NCI-H2196 treated with DMSO at 0.1 percent for 48 hours (cell line): ENCODE data around the gene NUDT7.

ENCODE experiments used
- DNase-seq: peaks from one replicate; lab custom pipeline; 2025; ENCODE audit not compliant: unreplicated experiment; lab: John Stamatoyannopoulos, UW

NUDT7 gene

DNA sequence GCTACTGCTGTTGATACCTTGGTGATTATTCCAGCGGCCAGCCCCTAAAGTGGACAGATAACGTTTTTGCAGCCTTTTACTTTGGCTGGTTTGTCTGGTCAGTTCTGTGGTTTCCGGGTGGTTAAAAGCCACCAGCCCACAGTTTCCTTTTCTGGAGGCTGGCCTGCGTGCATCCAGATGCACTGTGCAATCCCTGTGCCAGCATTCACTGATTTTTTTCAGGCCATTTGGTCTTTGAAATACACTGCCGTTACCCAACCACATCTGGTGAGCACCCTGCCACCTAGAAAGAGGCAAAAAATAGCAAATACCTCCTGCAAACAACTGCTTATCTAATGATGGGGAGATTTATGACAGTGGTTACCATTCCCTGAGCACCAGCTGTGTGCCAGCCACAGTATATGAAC is 797 bp downstream of the NUDT7 start:
- DNase-seq, result no peak

DNA sequence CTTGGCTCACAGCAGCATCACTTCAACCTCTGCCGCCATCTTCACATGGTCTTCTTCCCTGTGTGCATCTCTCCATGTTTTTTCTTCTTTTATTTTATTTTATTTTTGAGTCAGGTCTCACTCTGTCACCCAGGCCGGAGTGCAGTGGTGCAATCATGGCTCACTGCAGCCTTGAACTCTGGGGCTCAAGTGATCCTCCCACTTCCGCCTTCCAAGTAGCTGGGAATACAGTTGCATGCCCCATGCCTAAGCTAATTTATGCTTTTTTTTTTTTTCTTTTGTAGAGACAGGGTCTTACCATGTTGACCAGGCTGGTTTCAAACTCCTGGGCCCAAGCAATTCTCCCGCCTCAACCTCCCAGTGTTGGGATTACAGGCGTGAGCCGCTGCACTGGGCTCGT is 1.9 kb downstream of the NUDT7 start:
- no peak for DNase-seq

DNA sequence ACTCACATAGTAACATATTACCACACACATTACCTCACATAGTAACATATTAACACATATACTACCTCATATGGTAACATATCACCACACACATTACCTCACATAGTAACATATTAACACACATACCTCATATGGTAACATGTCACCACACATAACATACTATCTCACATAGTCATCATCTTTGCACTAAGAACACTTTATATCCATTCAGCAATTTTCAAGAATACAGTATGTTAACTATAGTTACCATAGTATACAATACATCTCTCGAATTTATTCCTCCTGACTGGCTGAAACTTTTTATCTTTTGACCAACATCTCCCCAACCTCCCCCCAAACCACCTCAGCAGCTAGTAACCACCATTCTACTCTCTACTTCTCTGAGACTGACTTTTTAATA is 7.6 kb downstream of the NUDT7 start:
- no peak for DNase-seq

DNA sequence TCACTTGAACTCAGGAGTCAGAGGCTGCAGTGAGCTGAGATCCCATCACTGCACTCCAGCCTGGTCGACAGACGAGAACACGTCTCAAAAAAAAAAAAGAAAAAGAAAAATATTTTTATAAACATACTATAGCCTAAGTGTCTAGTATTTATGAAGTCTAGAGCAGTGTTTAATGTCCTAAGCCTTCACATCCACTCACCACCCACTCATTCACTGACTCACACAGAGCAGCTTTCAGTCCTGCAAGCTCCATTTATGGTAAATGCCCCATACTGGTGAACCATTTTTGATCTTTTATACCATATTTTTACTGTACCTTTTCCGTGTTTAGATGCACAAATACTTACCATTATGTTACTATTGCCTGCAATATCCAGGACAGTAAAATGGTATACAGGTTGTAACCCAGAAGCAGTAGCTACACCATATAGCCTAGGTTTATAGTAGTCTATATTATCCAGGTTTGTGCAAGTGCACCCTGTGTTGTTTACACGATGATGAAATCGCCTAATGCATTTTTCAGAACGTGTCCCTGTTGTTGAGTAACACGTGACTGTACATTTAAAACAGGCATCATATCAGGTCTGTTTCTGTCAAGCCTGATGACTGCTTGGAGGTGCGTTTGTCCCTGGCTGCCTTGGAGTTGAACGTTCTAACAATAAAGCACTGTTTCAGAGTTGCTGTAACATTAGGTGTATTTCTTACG is 10.1 kb downstream of the NUDT7 start:
- no peak for DNase-seq

DNA sequence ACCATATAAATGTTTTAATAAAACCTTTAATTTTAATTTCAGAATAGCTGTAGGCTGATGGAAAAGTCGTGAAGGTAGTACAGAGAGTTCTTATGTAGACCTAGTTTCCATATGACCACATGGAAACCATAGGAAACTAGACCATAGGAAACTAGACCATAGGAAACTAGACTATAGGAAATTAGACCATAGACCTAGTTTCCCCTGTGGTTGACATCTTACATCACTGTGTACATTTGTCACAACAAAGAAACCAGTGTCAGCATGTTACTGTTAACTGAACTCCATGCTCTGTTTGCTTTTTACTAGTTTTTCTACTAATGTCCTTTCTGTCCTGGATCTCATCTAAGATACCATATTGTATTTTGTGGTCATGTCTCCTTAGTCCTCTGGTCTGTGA is 14.6 kb downstream of the NUDT7 start:
- DNase-seq, result no peak

DNA sequence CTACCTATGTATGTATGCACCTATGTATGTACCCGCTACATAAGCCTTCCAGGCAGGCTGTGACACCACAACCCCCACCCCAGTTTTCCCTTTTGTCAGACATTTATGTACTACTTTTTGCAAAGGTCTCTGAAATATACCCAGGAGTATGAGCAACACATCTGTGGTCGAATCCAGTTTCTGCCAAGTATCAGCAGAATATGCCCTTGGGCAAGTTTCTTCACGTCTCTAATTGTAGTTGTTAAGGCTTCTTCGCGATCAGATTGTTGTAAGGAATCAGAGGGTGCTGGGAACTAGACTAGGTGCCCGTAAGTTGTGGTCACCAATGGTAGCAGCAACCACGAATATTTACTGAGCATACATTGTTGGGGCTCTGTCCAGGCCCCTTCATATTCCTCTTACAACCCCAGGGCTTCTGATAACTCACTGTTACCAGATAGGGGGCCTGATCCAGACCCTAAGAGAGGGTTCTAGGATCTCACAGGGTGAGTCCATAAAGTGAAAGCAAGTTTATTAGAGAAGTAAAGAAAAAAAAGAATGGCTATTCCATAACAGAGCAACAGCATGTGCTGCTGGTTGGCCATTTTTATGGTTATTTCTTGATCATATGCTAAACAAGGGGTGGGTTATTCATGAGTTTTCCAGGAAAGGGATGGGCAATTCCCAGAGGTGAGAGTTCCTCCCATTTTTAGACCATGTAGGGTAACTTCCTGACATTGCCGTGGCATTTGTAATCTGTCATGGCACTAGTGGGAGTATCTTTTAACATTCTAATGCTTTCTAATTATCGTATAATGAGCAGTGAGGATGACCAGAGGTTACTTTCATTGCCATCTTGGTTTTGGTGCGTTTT is 16.6 kb downstream of the NUDT7 start:
- no peak for DNase-seq

DNA sequence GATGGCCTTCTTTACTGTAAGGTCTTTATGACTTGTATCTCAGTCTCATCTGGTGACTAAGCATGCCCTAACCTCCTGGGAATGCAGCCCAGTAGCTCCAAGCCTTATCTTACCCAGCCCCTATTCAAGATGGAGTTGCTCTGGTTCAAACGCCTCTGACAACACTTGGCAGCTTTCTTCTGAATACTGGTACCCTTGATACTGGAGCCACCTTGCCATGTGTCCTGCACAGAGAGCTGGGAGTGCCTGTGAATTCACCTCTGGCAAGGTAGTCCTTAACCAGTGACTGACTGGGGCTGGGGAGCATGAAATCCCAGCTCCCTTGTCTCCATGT is 17.2 kb downstream of the NUDT7 start:
- DNase-seq, result no peak

DNA sequence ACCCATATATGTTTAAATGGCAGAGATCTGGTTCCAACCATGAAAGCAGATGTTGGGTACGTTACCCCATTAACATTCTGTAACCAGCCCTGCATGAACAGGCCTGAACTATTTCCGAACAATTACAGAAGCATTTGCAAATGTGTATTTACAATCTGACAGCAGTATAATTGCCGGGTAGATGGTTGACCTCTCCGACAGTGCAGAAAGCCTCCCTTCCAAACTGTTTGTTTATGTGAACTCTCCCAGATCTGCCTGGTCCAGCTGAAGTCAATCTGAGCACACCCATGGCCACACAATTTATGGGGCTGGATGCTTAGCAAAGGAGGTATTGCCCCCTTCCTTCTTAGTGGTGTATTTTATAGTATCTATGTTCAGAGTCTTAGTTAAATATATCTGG is 21.8 kb downstream of the NUDT7 start:
- no peak for DNase-seq

DNA sequence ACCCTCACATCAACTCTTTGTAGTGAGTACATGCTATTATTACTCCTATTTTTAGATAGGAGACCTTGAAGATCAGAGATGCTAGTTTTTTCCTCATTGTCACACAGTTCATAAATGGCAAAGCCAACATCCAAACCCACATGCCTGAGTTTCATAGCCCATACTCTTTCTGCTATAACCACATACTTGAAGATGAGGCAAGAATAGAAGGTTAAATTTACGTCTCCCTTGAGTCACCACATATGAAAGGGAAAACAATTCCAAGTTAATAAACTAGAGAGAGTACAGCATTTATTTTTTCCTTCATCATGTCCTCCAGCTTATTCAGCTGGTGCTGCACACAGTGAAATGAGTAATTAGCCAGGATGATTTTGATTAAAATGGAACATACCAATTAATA is 23.7 kb downstream of the NUDT7 start:
- DNase-seq, result no peak

DNA sequence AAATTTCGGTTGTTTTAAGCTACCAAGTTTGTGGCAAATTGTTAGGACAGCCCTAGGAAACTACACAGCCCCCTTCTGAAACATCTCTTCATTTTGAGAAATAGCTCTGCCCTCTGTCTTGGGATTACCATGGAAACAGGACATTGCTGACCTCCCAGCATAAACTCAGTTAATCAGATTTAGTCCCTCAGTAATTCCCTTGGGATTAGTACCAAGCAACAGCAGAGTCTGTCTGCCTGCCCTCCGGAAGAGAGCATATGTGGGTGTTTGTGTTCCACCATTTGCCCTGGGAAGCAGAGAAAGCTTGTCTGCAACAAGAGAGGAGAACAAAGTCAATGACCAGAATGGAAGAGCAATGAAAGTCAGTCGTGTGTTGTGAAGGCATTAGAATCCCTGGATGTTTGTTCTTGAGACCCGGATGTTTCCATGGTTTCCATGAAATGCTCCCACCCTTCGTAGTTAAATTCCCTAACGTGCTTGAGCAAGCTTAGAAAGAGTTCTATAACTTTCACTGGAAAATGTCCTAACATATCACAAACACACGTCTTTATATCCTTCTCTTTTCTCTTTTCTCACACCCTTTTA is 26.2 kb downstream of the NUDT7 start:
- no peak for DNase-seq

DNA sequence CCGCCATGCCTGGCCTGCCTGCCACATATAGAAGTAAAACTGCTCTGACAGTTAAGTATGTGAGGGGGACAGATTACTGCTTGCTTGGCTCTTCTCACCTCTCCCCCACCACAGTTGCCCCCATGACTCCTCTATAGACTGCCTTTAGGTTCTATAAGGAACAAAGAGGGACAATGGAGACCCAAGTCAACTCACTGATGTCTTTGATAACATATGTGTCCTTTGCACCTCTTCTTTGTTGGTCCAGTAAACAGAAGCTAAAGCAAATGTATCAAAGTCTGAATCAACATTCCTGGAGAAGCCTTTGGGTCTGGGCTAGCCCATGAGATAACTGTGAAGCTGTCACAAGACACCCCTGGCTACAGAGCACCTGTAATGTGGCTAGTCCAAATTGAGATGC is 27.1 kb downstream of the NUDT7 start:
- DNase-seq, result no peak

DNA sequence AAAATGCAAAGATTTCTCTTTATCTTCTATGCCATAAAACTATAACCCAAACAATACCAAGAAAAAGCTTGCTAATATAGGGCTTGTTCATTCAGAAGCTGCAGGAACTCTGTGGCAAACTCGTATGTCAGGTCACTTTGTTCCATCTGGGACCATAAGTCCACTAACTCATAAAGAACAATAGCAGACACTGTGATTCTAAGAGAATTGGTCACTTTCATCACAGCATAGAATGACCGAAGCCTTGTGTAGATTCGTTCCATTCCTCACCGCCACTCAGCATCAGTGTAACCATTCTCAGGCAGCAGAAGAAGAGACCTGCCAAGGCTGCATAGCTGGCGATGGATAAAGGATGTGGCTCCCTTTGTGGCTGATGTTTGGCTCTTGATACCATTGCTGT is 35.7 kb downstream of the NUDT7 start:
- DNase-seq, result no peak

DNA sequence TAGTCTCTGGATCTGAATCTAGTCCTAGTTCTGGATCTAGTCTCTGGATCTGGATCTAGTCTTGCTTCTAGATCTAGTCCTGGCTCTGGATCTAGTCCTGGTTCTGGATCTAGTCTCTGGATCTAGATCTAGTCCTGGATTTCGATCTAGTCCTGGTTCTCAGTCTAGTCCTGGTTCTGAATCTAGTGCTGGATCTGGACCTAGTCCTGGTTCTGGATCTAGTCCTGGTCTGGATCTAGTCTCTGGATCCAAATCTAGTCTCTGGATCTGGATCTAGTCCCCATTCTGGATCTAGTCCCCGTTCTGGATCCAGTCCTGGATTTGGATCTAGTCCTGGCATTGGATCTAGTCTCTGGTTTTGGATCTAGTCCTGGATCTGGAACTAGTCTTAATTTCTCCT is 36.2 kb downstream of the NUDT7 start:
- no peak for DNase-seq

DNA sequence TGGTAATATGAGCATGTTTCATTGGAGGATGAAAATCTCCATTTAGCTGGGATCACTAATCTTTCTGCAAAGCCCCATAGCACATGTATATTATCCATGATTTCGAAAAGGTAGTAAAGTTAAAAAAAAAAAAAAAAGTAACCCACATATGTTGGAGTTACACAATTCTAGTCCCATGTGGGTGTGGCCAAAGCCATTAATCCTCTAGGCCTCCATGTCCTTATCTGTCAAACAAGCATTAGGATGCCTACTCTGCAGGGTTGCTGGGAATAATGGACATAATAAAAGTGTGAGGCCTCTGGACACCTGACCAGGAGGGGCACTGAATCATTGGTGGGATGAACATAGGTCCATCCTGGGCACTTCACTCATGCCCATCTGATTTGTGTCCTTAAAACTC is 36.9 kb downstream of the NUDT7 start:
- no peak for DNase-seq

DNA sequence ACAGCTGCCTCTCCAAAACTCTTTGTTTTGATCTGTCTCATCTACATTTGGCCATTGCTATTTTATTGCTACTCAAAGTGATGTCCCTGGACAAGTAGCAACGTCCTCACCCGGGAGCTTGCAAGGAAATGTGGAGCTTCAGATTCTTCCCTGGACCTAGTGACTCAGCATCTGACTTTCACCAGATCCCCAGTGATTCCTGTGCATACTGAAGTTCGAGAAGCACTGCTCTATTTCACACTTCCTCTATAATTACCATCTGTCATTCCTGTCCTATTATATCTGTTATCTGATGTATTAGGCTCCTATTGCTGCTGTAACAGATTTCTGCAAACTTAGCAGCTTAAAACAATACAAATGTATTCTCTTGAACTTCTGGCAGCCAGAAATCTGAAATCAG is 37.5 kb downstream of the NUDT7 start:
- DNase-seq, result no peak

DNA sequence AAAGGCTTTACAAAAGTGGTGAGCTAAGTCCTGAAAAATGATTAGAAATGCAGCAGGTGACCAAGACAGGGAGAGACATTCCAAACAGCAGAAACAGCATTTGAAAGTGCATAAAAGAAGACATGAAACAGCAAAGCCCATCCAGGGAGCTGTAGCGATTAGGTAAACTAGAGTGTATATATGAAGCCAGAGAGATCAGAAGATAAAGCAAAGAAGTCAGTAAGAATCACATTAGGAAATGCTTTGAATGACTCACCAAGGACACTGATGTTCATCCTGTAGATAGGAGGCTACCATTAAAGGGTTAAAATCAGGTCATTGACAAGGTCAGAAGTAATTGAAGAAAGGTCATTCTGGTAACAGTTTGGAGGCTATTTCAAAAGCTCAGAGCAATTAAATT is 38.5 kb downstream of the NUDT7 start:
- DNase-seq, result no peak

DNA sequence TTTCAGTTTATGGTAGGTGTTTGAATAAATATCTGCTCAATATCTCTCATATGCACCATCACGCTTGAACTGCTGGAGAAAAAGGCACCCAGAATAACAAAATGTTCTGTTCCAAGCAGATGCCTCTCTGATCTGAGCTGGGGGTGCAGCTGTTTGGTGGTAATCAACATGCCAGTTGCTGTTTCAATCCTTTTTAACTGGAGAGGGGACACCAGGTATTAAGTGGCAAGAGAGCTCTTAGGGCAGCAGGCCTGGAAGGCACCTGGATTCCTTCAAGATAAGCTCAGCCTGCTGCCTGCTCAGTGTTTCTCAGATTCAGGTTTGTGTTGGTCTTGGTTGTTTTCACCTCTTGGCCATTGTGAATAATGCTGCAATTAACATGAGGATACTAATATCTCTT is 38.9 kb downstream of the NUDT7 start:
- DNase-seq, result no peak

DNA sequence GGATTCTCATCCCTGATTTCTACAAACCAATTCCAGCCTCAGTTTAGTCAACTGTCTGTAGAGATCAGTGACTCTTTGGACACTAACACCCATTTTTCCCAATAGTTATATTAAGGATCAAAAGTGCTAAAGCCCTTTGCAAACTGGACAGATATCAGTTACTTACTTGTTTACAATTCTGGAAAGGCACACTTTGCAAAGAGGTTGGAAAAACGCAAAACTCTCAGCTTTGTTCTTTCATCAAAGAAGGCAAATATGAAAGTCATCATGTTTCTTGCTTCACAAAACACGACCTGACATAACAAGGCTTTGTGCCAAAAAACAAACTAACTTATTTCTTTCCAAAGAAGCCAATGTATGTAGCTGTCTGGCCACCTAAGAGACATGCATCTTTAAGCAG is 39.9 kb downstream of the NUDT7 start:
- no peak for DNase-seq

DNA sequence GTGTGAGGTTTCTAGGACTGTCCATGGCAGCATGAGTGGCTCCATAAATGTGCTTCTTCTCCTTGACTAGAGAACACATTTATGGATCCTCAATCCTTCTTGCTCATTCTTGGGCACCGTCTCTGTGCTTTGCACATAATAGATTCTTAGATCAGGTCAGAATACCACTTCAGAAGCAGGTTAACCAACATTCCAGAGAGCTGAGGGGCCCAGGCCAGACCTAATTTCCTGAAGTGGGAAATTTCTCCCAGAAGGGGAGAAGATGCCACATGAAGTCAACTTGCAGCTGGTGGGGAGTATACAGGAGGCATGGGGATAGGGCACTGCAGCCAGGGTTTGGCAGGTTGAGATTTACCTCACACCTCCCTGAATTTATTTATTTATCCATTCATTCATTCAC is 41.7 kb downstream of the NUDT7 start:
- DNase-seq, result no peak

DNA sequence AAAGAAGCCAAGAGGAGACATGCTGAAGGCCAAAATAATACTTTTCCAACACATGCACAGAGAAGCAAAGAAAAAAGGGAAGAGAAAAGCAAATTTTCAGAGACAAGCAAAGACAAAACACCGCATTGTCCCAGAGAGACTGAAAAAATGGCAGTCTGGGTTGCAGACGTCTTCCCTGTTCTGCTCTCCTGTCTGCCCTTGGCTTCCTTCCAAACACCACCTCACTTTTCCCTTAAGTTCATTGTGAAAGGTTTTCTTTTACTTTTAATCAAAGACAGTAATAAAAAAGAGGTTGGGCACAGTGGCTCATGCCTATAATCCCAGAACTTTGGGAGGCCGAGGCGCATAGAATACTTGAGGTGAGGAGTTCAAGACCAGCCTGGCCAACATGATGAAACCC is 44.9 kb downstream of the NUDT7 start:
- DNase-seq, result no peak

DNA sequence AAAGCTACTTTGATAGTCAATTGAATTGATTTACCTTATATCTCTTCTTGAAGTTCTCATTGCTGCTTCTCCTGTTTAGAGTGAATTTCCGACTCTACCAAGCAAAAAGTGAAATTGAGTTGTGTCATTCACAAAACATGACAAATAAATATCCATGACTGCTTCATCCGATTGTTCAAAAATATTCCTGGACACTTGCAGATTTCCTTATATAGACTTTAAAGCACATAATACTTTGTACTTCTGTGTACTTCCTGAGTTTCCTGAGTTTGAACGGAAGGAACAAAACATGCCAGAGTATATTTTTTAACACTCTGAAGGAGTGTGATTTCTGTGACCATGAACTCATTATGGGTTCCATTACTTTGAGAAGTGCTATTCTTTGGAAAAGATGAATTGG is 45.5 kb downstream of the NUDT7 start:
- no peak for DNase-seq
